GF-D8 (cell line): Measurements from ENCODE around the gene KHDC3L.
"Not testable (repeated sequence)": the region's sequence is repeated elsewhere in the genome, so short reads cannot be mapped to it uniquely, and the experiment has no call there.

ENCODE experiments used
- DNase-seq: peaks from one replicate; lab custom pipeline; 2025; lab: John Stamatoyannopoulos, UW

KHDC3L gene

DNA sequence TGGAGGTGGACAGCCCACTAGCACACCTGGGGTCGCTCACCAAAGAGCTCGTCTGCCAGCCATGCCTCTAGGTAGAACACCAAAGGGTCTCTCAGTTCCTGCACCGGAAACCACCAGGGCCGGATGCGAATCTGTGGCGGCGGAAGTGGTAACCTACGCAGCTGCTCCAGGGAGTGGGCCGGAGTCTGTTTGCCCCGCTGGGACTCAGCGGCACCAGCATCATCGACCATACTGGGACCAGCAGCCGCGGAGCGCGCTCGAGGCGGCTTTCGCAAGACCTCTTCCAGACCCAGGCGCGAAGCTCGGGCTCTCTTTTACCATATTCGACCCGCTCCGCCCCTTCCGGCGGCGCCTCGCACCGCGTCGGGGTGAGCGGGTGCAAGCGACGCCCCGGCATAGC lies 7.1 kb downstream of the KHDC3L start, which contains the start of gene OOEP:
Gene OOEP, minus strand, starts transcription at position 335 of the 400 bp plus-strand sequence. Its CDS starts 105 bp downstream, at position 230.
- no peak for DNase-seq

DNA sequence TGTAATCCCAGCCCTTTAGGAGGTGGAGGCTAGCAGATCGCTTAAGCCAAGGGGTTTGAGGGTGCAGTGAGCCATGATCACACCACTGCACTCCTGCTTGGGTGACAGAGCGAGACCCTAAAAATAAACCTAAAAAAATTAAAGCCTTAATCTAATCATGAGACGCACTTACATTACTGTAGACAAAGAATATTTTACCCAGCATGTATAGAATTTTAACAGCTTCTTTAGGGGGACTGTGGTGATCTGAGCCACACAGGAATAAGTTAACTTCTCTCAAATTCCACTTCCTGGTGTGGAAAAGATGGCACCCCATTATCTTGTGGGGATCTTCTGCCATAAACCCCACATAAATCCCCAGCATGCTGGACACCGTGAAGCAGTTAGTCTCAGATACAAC lies 9.5 kb downstream of the KHDC3L start:
- no peak for DNase-seq

DNA sequence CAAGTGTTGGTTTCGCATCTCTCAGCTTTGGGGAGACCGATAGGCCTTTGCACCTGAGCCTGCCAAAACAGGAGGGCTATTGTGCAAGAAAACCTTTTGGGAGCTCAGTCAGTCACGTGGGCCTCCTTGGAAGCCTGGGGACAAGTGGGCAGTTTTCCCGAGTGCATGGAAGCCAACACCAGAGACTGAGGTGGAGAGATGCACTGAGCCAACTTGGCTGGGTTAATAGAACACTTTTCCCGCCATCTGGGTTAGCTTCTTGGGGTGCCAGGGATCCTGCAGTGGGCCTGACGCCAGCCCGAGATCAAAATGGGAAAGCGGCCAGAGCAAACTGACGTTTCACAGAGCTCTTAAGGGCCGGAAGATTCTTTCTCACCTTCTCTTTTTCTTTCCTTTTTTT lies 10.1 kb downstream of the KHDC3L start:
- DNase-seq: no peak

DNA sequence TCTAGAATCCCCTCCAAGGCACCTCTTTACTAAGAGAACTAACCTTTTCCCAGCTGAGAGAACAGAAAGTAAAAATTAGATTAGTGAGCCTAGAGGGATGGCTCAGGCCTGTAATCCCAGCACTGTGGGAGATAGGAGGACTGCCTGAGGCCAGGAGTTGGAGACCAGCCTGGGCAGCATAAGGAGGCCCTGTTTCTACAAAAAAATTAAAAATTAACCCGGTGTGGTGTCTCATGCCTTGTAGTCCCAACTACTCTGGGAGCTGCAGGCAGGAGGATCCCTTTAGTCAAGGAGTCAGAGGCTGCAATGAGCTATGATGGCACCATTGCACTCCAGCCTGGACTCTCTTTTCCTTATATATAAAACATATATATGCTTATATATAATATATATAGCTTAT lies 12.8 kb downstream of the KHDC3L start:
- DNase-seq: no peak

DNA sequence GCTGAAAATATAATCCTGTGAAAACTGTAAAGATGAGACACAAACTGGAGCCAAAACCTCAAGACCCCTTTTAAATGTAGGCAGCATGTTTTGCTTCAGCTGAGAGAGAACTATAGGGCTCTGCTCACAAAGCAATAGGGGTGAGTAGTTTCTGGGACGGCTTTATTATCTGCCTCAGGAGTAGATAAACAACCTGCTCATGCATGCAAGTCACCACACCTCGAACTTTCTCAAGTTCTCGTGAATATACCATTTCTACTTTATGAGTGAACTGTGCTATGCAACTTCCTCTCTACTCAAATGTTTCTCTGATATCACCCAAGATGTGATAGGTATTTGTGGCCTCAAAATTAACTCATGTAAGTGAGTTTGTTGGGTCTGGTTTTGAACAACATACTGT lies 14.8 kb downstream of the KHDC3L start:
- no peak for DNase-seq

DNA sequence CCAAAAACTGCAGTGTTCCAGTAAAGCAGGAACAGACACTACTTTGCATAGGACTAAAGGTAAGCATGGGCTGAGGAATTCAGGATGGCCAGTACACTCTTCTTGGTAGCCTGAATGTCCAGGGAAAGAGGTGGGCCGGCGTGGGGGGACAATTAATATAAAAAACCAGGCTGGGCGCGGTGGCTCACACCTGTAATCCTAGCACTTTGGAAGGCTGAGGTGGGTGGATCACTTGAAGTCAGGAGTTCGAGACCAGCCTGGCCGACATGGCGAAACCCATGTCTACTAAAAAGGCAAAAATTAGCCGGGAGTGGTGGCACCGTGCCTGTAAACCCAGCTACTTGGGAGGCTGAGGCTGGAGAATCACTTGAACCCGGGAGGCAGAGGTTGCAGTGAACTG lies 19.1 kb downstream of the KHDC3L start:
- DNase-seq: not testable (repeated sequence)

DNA sequence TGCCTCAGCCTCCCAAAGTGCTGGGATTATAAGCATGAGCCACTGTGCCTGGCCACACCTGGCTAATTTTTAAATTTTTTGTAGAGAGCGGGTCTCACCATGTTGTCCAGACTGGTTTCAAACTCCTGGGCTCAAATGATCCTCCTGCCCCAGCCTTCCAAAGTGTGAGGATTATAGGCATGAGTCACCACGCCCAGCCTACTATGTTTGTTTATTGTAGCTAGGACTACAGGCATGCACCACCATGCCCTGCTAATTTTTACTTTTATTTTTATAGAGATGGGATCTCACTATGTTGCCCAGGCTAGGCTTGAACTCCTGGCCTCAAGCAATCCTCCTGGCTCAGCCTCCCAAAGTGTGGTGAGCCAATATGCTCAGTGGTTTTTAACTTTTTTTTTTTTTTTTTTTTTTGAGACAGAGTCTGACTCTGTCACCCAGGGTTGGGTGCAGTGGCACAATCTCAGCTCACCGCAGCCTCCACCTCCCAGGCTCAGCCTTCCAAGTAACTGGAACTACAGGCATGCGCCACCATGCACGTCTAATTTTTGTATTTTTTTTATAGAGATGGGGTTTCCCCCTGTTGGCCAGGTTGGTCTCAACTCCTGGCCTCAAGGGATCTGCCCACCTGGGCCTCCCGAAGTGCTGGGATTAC lies 20.1 kb downstream of the KHDC3L start:
- DNase-seq: no peak

DNA sequence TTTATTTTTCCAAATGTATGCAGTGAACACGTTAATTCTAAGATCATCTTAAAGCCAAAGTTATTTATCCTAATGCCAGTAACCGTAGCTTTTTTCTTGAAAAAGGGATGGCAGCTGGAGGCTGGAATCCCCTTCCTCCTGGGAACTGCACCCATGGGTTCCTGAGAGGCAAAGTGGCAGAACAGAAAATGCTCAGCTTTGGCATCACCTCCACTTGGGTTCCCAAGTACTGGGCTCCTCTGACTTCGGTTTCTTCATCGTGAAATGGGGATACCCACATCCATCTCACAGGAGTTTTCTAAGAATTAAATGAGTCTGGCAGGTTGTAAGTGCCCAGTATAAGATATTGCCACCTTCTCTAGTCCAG lies 26.0 kb downstream of the KHDC3L start:
- no peak for DNase-seq

DNA sequence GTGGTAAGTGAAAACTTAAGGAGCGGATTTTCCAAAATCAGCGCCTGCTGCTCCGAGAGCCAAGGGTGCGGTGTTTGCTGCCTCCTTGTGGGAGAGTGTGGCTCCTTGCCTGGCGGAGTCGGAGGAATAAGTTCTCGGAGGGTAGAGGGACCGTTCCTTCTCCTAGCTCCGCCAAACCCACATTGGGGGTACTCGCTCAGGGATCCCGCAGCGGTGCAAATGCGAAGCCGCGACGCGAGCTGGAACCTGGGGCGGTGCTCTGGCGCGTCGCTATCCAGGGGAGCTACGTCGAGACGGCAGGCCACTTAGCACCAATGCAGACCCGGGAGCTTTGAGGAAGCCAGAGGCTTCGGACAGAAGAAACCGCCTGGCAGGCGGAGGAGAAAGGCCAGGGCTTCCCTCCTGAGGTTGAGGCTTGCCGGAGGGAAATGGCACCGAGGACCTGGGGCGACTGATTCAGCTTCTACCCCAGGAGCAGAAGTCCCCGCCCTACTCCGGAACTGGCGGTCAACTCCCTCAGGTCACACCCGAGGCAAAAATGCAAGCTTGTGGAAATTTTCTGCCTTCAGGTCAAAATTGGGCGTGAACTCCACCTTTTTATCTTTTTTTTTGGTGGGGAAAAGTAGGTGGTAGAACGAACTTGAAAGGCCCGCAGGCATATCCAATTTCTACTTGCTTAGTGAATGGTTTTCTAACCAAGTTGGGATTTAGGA lies 26.5 kb downstream of the KHDC3L start:
- DNase-seq: peak; percentile 55

DNA sequence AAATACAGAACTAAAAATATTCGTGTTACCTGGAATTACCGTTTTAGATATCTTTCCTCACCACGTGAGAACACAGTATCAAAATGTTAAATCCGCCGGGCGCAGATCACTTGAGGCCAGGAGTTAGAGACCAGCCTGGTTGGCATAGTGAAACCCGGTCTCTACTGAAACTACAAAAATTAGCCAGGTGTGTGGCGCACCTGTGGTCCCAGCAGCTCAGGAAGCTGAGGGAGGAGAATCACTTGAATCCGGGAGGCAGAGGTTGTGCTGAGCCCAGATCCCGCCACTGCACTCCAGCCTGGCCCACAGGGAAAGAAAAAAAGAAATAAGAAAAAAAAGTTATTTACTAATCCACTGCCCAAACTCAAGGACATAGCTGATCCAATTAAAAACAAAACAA lies 27.4 kb downstream of the KHDC3L start:
- no peak for DNase-seq

DNA sequence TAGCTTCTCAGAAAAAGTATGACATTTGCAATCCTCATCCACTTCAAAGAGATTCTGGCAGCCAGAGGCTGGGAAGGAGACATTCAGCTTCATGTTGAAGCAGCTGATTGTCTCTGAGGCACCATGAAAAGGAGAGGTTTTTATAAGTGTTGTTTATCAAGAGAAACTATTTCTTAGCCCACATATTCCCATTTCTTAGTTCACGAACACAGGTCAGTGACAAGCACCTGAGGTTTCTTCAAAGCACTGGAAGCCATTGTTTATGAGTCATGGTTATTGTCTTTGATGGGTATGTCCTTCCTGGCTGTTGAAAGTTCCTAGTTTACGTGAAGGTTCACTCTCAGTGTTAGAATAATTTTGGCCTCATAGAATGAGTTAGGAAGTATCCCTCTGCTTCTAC lies 29.2 kb downstream of the KHDC3L start:
- no peak for DNase-seq

DNA sequence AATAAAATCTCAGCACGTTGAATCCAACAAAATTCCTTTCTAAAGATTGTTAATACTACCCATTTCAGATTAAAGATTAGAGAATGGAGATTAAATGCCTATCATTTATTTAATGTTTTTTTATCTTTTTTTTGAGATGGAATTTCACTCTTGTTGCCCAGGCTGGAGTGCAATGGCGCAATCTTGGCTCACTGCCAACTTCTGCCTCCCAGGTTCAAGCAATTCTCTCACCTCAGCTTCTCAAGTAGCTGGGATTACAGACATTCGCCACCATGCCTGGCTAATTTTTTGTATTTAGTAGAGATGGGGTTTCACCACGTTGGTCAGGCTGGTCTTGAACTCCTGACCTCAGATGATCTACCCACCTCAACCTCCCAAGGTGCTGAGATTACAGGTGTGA lies 29.7 kb downstream of the KHDC3L start:
- DNase-seq: not testable (repeated sequence)

DNA sequence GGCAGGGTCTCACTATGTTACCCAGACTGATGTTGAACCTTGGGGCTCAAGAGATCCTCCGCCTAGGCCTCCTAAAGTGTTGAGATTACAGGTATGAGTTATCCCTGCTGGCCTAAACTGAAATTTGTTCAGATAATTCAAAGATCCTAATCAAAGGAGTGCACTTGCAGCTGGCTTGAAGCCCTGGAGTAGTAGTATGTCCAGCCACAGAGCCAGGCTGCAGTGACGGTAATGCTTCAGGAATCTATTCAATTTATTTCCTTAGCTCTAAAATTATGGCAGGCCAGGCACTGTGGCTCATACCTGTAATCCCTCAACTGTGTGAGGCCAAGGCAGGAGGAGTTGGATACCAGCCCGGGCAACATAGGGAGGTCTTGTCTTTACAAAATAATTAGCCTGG lies 30.8 kb downstream of the KHDC3L start:
- DNase-seq: no peak

DNA sequence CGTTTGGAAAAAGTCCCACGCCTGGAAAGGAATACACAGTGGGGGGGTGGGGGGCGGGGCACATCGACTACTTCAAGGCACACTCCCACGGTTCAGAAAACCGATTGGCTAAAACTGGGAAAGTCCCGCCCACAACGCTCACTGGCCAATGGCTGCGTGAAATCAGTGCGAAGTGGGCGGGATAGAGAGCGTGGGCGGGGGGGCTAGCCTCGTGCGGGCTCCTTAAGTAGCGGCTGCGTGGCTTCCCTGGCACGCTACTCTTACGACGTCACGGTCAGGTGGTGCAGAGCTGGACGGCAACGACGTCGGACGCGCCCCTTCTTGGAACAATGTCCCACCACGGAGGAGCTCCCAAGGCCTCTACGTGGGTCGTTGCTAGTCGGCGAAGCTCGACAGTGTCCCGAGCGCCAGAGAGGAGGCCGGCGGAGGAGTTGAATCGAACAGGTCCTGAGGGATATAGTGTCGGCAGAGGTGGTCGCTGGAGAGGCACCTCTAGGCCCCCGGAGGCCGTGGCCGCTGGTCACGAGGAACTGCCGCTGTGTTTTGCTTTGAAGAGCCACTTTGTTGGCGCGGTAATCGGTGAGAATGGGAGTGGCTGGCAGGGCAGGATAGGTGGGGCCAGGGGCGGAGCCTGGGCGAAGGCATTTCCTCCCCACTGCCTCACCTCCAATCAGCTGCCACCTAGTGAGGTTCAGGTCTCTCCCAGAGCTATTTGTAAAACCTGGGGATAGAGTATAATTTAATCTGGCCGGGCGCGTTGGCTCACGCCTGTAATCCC lies 32.3 kb downstream of the KHDC3L start, which contains the start of gene DDX43:
Gene DDX43, plus strand, starts transcription at position 252 of the 778 bp plus-strand sequence. Its CDS starts 78 bp downstream, at position 330.
- DNase-seq: peak; percentile 72

DNA sequence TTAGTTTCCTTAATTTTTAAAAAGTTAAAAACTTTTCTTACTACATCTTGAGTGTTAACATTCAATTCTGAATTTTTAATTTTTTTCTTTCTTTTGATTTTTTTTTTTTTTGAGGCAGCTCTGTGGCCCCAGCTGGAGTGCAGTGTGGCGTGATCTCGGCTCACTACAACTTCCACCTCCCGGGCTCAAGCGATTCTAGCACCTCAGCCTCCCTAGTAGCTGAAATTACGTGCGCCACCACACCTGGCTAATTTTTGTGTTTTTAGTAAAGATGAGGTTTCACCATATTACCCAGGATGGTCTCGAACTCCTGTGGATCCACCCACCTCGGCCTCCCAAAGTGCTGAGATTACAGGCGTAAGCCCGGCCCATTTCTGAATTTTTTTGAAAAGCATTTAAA lies 33.4 kb downstream of the KHDC3L start:
- no peak for DNase-seq

DNA sequence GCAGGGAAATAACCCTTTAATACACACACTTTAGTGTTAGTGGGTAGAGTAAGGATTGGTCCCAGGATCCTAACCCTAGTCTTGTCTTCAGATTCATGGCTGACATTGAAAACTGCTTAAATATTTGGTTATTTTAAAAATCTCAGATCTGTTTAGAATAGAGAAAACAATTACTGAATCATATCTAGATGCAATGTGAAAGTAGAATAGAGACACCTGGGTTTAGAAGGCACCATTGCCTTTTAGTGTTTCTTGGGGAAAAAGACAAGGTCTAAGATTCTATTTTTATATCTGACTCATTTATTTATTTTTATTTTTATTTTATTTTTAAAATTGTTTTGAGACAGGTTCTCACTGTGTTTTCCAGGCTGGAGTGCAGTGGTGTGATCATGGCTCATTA lies 38.2 kb downstream of the KHDC3L start:
- no peak for DNase-seq

DNA sequence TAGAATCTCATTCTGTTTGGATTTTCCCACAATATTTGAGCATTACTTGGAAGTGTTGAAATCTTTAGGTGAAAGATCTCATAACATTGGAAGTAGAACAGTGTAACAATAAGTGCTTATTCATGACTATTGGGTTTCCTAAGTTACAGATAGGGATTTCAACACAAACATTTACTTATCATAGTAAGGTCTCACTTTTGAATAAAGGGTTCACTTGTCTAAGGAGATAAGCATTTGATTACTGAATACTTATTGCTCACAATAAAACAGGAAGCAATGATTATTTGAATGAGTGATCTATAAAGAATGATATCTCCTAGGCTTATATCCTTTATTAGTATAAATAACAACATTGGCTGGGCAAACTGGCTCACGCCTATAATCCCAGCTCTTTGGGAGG lies 46.9 kb downstream of the KHDC3L start:
- DNase-seq: no peak

DNA sequence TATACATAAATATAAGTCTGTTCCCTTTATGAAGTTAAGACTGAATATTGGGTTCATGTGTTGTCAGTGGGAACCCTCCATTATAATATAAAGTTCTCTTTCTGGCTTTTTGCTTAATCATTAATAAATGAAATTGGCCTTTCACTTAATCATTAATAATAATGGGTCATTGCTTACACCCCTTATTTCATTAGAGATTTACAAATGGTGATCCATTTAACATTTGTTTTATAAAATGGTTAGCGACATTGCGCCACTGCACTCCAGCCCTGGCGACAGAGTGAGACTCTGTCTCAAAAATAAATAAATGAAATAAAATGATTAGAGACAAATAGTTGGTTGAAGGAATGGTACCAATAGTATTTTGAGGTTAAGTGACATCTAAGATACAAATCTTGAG lies 50.6 kb downstream of the KHDC3L start:
- DNase-seq: no peak
